HG02642 (cell line): ENCODE data around the gene ZBTB18.

Experiments used
- ATAC-seq: cut with Tn5 transposase; IDR thresholded peaks from one replicate; pipeline ENCODE4 v1.9.1; 2021; ENCODE audit warnings: mild to moderate bottlenecking; ENCODE audit not compliant: unreplicated experiment, poor library complexity

The ZBTB18 gene

DNA sequence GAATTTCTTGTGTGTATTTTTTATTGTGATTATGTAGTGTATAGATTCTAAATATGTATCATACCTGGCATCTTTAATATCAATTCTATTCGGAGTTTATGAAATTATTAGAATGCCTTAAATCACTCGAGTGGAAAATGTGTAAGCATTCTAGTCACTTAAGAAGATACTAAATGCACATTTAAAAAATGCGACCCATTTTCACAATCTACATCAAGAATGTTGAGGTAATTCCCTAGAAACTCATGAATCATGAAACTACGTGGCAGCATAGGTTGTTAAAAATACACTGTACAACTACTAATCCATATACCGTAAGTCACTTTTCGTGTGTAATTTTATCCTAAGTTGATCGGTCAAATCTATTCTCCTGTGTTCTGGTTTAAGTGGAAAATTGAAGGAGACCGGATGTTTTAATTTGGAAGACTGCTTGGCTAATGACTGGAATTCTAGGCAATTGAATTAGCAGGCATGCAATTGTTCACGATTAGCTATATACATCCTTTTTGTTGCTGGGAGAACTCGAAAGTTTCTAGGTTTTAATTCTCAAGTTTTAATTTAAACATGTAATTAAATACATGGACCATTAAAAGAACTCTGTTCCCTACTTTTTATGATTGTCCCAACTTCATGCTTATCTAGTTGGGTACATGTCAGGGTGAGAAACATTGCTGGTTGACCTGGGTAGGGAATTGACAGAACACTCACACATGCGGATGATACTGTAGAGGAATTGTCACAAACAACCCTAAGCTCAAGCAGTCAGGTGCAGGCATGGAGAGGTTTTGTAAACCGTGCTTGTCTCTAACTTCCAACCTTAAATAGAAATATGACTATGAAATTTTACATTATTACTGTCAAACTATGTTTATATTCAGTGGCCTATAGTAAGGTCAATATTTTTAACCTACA is 6.6 kb downstream of the ZBTB18 start:
- no peak for ATAC-seq

DNA sequence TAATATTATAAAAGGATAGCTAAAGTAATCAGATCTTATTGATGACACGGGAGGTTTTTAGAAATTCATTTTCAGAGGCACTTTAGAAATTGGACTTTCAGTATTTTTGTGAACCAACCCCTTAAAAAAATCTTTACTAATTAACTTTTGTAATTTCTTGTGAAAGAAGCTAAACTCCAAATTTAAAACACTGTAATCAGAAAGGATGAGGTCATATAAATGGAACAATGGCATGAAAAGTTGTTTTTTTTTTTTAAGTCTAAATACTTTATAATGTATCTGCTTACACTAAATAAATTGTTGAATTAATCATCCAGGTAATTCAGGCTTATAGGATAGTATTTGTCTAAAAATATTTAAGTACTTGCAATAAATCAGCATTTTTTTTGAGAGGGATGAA is 9.0 kb downstream of the ZBTB18 start:
- no peak for ATAC-seq

DNA sequence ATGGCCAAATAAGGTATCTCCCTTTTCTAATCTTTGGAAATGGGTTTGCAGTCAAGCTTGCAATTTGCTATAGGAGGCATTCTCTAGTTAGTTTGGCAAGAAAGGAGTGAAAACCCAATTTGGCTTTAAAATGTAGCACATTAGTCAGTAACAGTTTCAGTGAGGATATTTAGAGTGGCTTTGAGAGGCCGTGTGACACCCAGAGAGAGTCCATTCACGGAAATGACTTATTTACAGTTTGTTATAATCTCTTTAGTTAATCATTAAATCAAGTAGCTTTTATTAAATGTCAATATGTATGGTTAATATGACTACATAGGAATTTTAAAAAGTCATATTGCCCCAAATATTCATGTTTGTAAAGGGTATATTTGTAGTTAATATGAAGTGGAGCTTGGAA is 9.6 kb downstream of the ZBTB18 start:
- ATAC-seq: no peak

DNA sequence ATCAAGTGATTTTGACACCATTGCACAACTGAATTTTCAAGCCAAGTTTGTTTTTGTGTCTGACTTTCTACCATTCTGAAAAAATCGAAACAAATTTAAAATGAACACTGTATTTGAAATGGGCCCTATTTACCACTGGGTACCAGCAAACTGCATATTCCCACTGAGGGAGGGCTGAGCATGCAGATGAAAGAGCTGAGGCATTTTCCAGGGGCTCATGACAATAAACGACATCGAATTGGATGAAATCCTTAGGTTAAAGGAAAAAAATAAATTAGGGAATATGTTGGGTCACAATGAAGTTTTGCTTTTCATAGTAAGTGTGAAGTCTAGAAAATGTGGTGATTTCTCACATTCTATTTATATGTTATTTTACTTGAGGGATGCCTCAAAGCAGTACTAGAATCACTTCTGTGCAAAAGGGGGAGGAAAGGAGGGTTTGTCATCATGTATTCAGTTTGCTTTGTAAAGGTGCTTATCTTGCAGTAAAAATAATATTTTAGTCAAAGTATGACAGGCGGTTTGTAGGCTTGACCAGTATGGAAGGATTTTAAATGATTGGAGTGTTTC is 11.2 kb downstream of the ZBTB18 start:
- no peak for ATAC-seq

DNA sequence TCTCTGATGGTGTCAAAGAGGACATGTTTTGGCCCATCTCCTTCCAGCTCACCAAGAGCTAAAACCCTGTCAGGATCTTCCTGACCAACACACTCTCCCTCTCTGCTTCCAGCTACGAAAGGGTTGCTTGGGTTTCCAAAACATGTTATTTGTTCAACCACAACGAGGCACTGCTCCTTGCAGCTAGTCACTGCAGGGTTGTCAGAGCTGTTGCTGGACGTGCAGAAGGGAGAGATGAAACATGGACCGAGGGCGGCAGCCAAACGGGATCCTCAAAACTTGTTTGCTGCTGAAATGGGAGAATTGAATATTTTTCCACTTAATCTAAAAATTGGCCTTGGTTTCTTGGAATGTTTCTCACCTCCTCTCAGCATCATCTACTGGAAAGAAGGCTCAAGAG is 12.4 kb downstream of the ZBTB18 start:
- ATAC-seq: no peak

DNA sequence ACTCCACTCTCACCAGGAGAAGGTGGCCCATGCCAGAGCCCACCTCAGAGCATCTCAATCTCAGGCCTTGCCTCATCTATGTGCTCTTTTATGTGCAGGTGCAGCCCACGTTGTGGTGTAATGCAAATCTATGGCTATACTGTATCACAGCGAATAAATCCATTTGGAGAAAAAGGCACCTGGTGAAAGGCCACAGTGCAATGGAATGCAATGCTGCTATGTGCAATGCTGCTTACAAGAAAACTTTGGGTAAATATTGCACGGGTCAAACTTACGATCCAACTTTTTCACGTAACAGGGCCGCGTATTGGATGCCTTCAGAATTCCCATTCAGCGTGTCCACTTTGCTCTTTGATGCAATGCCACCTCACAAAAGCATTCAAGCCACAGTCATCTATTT is 13.5 kb downstream of the ZBTB18 start:
- ATAC-seq: no peak

DNA sequence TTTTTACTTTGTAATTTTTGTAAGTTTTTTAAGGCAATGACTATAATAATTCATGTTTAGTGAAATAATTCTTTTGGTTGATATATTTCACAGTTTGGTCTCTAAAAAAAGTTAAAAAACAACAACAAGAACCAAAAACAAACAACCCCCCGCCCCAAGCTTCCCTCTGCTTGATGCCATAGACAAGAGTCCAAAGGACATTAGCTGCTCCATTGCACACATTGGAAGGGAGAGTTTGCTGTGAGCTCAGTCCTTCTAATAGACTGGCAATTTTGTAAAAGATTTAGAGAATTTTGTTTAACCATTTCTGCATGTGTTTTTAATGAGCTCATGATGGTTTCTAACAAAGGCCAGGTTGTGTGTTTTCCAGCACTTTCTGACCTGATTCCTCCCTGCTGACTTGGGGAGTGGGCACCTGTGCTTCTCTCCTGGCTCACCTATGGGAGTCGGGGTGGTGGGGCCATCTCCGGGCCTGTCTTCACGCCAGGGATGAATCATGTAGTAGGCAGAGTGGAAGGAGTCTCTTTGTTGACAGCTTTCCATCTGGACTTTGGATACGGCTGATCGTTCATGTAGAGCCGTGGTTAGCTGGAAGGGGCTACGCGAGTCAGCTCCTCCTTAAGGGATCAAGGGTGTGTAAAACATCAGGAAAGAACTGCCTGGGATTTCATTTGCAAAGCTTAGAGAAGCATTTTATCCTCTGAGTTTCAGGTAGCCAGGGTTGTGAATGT is 14.1 kb downstream of the ZBTB18 start:
- ATAC-seq: no peak

DNA sequence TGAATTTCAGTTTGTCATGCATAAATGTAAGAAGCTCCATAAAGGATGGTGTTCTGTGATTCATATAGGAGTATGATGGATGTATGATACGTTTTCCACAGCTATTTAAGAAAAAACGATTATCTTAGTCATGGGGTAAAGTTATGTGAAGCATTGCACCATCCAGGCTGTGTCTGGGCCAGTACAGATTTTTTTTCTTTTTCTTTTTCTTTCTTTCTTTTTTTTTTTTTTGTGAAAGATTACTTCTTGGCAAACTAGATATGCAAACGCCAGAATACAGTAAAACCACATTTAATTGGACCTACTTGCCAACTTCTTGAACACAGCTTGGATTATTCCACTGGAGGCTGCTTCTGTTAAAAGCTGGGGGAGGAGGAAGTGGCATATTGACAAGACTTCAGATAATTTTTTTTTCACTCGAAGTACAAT is 14.9 kb downstream of the ZBTB18 start:
- ATAC-seq: no peak

DNA sequence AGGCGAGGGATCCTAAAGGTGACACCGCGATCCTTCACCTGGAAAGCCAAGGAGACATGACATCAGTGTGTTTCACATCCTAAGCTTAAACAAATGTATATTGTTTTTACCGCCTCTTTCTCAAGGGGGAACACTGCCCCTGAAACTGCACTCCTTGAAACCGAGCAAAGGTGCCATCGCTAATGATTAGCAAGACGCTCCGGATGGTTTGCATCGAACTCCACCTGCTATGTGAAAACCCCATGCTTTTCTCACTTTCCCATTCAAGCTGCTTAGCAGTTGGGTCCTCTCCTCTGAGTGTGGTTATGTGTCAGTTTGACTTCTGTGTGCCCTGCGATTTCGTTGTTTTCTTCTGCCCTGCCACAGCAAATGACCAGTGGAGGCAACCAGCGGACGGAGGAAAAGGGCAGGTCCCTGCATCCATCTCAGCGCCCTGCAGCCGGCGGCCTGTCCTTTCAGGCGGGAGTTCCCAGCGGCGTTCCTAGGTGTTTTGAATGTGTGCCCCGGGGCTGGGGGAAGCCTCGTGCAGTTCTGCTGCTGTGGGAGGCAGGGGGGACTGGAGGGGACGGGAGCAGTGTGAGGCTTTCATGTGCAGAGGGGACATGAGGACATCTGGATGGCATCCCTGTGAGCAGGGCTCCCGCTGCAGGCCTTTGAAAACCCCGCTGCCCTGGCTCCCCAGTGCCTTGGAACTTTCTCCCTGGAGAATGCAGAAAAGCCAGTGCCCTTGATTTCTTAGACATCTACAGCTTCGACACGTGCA is 16.1 kb downstream of the ZBTB18 start:
- ATAC-seq: no peak

DNA sequence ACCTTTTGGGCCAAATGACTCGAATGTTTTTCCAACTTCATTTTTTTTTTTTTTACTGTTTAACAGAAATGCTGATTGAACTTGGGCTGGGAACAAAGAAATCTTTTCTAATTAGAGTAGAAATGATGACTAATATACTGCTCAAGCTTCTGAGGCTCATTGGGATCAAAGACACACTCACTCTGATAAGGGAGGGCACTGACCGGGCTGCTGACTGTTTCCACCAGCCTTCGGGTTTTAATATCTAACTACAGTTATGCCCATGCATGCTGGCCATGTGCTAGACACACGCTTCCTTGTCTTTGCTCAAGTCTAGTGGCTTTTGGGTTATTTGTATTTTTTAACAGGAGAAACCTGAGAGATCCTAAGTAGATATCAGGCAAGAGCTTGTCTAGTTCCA is 16.8 kb downstream of the ZBTB18 start:
- ATAC-seq: no peak

DNA sequence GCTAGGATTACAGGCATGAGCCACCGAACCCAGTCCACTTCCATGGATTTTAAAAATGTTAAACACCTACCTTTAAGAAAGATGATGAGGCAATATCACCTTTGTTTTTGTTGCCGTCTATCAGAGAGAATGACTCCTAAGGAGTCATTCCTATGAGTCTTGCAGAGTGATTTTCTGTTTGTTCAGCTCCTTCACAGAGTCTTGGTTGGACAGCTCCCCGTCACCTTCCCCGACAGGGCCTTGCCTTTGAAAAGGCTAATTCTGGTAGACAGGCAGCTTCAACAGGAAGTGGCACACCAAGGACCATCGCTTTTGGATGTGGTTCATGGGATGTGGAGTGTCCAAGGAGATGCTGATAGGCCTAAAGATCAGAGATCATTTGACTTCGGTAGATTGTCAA is 17.5 kb downstream of the ZBTB18 start:
- no peak for ATAC-seq

DNA sequence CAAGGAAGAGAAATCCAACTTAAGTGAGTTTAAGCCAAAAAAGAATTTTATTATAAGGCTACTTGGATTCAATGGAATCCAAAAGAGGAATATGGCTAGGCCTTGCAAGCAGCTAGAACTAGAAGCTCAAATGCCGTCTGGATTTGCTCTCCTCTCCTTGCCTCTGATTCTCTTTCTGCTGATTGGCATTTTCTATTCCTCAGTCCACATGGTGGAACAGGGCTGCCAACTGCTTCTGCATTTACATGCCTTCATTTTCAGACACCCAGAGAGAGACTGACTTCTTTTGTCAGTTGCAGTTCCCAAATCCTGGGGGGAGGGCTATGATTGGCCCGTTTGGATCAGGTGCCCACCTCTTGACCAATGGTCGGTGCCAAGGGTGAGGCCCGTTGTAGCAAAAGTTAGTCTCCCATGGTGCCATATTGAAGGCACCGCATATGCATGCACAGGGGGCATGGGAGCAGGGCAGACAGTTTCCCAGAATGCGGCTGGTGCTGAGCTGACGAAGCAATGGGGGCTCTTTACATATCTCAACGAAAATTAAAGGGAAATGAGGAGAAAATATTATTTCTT is 18.3 kb downstream of the ZBTB18 start:
- ATAC-seq: no peak

DNA sequence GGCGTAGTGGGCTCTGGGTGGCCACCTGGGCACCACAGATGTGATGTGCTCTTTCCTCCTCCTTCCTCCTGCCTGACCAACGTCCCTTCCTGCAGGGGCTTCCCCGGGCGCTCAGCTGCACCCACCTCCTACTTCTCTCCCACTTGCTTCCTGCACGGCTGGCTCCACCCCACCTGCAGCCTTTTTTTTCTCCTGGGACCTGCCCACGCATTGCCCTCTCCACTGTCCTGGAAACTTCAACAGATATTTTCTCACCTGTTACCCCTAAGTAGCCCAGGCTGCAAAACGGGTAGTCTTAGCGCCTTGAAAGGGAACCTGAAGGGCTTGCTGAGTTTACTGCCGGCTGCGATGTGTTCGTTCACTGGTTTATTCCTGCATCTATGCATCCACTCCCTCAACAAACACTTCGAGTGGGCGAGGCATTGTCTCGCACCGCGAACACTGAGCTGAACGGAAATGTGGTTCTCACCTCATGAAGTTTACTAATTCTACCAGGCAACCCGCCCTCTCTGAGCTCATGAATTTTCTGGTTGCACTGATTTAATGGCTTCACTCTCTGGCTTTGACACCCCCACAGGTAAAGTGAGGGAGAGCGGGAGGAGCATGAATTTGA is 23.6 kb downstream of the ZBTB18 start:
- no peak for ATAC-seq

DNA sequence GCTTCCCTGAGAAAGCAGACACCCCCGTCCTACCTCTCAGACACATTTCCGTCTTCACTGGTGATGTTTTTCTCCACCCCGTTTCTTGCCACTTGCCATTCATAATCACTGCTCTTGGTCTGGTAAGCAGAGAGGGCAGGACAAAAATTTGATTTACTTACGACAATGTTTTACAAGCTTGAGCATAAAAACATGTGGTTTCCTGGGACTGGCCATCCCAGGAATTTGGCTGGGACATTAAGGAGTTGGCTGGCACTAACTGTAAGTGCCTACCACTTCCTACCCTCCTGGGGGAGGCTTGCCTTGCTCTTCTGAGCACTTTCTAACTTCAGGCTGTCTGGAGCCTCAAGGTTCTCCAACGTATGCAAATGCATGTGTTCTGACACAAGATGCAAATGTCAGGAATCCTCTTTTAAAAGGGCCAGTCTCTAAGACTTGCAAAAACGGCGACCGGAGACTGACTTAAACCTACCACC is 24.2 kb downstream of the ZBTB18 start:
- ATAC-seq: no peak

DNA sequence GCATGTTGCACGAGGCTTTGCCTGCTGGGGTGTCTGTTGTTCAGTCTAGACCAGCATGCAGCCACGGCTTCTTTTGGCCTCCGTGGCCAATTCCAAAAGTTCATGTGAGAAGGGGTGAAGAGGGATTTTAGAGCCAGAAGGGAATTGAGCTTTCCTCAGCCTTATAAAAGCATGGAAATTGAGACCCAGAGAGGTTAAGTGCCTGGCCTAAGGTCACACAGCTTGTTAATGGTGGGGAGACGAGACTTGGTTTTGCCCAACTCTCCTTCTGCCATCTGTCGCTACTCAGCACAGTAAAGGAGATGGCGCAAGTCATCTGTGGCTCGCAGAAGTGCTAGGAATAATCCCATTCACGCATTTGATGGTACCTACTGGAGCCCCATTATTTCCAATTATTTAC is 25.7 kb downstream of the ZBTB18 start:
- no peak for ATAC-seq

DNA sequence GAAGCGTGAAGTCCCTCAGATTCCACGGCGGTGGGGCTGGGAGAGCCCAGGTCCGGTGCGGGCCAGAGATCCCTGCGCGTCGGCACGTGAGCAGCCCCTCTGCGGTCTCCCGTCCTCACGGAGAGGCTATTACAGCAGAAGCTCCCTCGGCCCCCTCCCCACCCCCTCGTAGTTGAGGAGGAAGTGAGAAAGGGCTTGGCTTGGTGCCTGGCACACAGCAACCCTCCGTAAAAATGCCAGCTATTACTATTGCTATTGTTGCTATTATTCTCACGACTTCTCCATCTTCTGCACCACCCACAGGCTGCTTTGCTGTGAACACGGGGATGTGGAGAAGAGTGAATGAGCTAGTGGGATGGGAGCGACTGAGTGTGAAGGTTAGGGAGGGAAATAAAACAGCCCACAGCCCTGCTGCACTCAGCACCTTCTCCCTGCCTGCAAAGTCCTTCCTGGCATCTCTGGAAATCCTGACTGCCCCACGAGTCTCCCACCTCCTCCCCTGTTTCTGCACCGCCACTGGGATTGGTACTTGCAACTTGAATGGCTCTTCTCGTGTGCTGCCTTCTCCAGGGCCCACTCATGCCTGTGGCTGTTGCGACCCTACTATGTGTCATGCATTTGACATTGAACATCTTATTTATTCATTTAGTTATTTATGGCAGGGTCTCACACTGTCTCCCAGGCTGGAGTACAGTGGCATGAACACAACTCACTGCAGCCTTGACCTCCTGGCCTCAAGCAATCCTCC is 26.6 kb downstream of the ZBTB18 start:
- no peak for ATAC-seq

DNA sequence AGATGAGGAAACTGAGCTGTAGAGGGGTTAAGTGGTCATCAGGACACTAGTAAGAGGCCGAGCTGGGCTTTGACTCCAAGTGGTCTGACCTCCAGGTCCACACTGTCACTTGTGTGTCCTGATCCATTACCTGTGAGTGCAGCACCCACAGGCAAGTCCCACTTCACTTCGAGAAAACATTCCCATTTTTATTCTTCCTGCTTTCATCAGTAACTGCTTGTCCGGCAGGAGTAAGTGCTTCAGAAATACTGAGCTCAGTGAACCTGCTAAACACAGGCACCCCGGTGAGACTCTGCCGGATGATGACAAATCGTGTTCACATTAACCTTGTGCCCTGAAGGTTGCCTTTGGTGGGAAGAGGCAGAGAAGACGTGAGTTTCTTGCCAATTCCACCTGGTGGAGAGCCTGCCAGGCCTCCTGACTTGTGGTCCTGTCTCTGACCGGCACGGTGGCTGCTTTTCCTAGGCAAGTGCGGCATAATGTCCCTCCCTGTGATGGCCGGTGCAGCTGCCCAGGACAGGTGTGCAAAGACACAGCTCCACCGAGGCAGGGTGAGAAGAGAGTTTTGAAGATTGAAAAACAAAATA is 29.4 kb downstream of the ZBTB18 start:
- no peak for ATAC-seq

DNA sequence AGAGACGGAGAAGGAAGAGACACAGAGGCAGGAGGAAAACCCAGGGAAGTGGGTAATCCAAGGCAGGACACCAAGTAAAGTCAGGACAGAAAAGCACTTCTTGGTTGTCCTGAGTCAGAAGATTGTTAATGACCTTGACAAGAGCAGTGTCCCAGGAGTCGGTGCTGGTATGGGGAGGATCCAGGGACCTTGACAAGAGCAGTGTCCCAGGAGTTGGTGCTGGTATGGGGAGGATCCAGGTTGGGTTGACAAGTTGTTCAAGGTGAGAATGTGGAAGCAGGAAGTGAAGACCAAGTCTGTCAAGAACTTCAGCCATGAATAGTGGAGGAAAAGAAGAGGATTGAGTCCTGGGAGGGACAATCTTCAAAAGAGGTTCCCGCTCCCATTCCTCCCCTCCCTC is 31.9 kb downstream of the ZBTB18 start:
- no peak for ATAC-seq
